COR-L47 (cell line): ENCODE measurements around the gene PLCB3.
"Not testable (repeated sequence)": the region's sequence is repeated elsewhere in the genome, so short reads cannot be mapped to it uniquely, and the experiment has no call there.

ENCODE experiments used
- DNase-seq: peaks from one replicate; lab custom pipeline; 2025; lab: John Stamatoyannopoulos, UW

PLCB3 gene

DNA sequence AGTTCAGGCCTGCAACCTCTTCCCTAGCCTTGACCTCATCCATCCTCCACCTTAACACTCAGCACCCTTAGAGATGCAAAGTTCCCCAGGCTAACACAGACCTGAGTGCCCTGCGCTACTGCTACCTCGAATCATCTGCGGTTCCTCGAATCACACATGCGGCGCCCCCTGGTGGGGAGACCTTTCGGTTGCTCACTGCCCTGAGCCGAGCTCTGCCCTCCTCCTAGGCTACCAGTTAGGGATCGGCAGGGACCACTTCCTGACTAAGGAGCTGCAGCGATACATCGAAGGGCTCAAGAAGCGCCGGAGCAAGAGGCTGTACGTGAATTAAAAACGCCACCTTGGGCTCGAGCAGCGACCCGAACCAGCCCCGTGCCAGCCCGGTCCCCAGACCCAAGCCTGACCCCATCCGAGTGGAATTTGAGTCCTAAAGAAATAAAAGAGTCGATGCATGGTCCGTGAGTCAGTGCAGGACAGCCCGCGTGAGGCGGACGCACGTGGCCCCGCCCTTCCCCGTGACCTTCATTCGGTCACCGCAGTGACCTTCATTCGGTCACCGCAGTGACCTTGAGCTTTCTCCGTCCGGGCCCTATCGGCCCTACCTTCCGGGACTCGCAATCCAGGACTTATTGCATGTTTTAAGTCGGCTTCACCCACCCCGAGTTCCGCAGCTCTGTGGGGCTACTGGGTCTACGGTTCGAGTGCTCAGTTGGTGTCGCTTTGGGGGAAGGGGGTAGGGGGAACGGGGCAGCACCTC lies 53.2 kb downstream of the PLCB3 start:
- DNase-seq = peak; percentile 93

- peak; percentile 100 for DNase-seq
These were observed 53.9 kb downstream of the PLCB3 start, which contains the start of gene ESRRA for GRCh38 chr11:64305075-64305690. TSS of gene ESRRA (plus strand) at chr11:64305524. CDS start at chr11:64307180, 1,656 bp downstream.

GRCh38 chr11:64305691-64306562 lies 54.6 kb downstream of the PLCB3 start:
- DNase-seq = peak; percentile 51

GRCh38 chr11:64306563-64306875 lies 55.2 kb downstream of the PLCB3 start:
- DNase-seq = no peak

- no peak for DNase-seq
These were observed 55.7 kb downstream of the PLCB3 start for GRCh38 chr11:64306876-64307622.

DNA sequence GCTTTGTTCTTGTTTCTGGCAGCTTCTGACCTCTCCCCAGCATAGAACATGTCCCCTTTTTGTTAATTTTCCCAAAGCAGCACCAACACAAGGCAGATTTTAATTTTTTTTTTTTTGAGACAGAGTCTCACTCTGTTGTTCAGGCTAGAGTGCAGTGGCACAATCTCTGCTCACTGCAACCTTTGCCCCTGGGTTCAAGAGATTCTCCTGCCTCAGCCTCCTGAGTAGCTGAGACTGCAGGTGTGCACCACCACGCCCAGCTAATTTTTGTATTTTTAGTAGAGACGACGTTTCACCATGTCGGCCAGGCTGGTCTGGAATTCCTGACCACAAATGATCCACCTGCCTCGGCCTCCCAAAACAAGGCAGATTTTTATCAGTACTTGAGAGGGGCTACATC lies 56.5 kb downstream of the PLCB3 start:
- DNase-seq = not testable (repeated sequence)

GRCh38 chr11:64312947-64313346 lies 61.6 kb downstream of the PLCB3 start:
- DNase-seq = no peak

DNA sequence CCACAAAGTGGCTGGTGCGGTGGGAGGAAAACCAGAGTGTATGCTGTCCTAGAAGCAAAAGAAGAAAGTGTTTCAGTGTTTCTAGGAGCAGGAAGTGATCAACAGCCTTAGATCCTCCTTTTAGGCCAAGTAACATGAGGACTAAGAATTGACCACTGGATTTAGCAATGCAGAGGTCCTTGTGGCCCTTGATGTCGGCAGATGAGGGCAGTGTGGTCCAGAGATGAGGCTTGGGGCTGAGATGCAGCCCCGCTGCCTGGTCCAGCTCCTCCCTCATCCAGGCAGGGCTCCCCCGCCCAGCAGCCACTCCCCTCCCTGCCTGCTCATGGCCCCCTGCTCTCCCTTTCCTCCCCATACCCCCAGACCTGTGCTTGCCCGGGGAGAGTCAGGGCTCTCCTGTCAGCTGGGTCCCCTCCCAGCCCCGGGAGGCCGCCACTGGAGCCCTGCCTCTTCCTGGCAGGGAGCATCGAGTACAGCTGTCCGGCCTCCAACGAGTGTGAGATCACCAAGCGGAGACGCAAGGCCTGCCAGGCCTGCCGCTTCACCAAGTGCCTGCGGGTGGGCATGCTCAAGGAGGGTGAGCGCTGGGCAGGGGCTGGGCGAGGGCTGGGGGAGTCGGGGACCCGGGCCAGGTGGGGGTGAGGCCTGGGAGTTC lies 62.3 kb downstream of the PLCB3 start:
- no peak for DNase-seq

- no peak for DNase-seq
These were observed 62.9 kb downstream of the PLCB3 start for GRCh38 chr11:64314146-64314804.

DNA sequence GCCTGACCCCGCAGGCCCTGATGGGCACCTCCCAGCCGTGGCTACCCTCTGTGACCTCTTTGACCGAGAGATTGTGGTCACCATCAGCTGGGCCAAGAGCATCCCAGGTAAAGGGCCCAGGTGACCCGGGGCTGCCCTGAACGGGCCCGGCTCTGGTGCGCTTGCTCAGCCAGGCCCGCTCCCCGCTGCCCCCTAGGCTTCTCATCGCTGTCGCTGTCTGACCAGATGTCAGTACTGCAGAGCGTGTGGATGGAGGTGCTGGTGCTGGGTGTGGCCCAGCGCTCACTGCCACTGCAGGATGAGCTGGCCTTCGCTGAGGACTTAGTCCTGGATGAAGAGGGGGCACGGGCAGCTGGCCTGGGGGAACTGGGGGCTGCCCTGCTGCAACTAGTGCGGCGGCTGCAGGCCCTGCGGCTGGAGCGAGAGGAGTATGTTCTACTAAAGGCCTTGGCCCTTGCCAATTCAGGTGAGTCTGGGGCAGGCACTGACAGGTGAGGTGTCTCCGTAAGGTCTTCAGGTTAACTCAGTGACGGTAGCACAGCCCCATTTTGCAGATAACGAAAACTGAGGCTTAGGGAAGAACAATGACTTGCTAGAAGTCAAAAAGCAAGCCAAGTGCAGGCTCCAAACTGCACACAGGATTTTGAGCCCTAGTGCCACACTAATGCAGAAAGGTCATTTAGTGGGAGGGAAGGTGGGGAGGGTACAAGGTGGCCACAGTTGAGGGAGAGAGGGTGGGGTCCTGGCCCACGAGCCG lies 63.7 kb downstream of the PLCB3 start:
- no peak for DNase-seq

GRCh38 chr11:64315667-64316526 lies 64.6 kb downstream of the PLCB3 start:
- DNase-seq = not testable (repeated sequence)

- DNase-seq = no peak
These were observed 65.5 kb downstream of the PLCB3 start for GRCh38 chr11:64316672-64317324.

GRCh38 chr11:64317325-64317960 lies 66.1 kb downstream of the PLCB3 start, which contains the start of gene TRMT112:
TSS of gene TRMT112 (minus strand) at chr11:64317559. CDS start at chr11:64317526, 33 bp downstream.
- DNase-seq = peak; percentile 98

DNA sequence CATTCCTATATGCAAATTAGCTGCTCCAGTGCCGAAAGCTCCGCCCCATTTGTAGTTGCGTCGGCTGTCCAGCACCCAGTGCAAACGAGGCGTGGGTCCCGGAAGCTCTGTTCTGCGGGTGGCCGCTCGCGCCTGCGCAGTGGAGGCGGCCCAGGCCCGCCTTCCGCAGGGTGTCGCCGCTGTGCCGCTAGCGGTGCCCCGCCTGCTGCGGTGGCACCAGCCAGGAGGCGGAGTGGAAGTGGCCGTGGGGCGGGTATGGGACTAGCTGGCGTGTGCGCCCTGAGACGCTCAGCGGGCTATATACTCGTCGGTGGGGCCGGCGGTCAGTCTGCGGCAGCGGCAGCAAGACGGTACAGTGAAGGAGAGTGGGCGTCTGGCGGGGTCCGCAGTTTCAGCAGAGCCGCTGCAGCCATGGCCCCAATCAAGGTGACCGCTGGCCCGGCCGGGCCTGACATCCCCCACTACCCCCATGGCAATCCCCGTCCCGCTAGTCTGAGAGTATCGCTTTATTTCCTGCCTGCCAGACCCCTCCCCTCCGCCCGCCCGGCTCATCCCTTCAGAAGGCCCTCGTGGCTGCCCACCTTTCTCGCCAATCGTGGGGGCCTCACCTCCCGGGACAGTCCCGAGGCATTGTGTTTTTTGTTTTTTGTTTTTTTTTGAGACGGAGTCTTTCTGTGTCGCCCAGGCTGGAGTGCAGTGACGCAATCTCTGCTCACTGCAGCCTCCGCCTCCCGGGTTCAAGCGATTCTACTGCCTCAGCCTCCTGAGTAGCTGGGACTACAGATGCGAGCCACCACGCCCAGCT lies 66.8 kb downstream of the PLCB3 start, which contains the start of gene PRDX5:
Gene PRDX5, plus strand, starts transcription at position 161 of the 805 bp plus-strand sequence. Its CDS starts 95 bp downstream, at position 256.
- peak; percentile 97 for DNase-seq
